ENCODE data around the gene ZNF423.

DNA sequence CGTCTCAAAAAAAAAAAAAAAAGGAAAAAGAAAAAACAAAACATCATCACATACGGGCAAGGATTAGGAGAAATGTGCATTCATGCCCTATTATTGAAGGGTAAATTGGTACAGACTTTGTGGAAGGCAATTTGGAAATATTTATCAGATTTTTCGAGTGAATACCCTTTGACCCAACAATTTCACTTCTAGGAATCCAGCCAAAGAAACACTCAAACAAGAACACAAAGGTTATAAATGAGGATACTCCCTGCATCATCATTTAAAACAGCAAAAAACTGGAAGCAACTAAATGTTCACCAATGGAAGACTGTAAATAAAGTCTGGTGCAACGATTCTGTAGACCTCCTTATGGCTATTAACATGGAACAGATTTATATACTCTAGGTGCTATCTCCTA is 12.9 kb downstream of the ZNF423 start:
- TF ChIP-seq POLR2A (IDR thresholded peaks at IDR 0.05; ENCODE audit: low read depth, low read length) (no peak), TAF1 (IDR thresholded peaks at IDR 0.05; ENCODE audit: low read depth, low read length) (no peak), POLR2AphosphoS5 (IDR thresholded peaks at IDR 0.05; ENCODE audit: low read depth, low read length) (no peak), POU2F2 (IDR thresholded peaks at IDR 0.05; ENCODE audit: low read depth, low read length) (no peak), PAX5 (IDR thresholded peaks at IDR 0.05; ENCODE audit: insufficient read depth, low read length, severe bottlenecking) (no peak)

All from GM12891 (cell line).